ENCODE results near the gene LCN1.

- TF ChIP-seq, protein P1, sequence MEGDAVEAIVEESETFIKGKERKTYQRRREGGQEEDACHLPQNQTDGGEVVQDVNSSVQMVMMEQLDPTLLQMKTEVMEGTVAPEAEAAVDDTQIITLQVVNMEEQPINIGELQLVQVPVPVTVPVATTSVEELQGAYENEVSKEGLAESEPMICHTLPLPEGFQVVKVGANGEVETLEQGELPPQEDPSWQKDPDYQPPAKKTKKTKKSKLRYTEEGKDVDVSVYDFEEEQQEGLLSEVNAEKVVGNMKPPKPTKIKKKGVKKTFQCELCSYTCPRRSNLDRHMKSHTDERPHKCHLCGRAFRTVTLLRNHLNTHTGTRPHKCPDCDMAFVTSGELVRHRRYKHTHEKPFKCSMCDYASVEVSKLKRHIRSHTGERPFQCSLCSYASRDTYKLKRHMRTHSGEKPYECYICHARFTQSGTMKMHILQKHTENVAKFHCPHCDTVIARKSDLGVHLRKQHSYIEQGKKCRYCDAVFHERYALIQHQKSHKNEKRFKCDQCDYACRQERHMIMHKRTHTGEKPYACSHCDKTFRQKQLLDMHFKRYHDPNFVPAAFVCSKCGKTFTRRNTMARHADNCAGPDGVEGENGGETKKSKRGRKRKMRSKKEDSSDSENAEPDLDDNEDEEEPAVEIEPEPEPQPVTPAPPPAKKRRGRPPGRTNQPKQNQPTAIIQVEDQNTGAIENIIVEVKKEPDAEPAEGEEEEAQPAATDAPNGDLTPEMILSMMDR (conservative IDR thresholded peaks at IDR 0.05; ENCODE audit: low read length) = no peak
- no peak for TF ChIP-seq EZH2phosphoT487 (IDR thresholded peaks at IDR 0.05; ENCODE audit: borderline replicate concordance, low read depth, low read length)
These were observed 5.0 kb downstream of the LCN1 start for GRCh38 chr9:135526089-135526729.
